ENCODE results near the gene MYO5C.

- no peak for TF ChIP-seq CTCF (IDR thresholded peaks at IDR 0.05; ENCODE audit: control extremely low read depth in 1 of 3, insufficient read depth in 1 of 3, low read depth in 1 of 3, low read length in 3 of 3)
- no peak for TF ChIP-seq CHD1 (IDR thresholded peaks at IDR 0.05; ENCODE audit: low read depth, low read length)
- no peak for TF ChIP-seq EP300 (IDR thresholded peaks at IDR 0.05; ENCODE audit: borderline replicate concordance in 1 of 2, low read depth in 2 of 2, low read length in 2 of 2)
- TF ChIP-seq SP2 (IDR thresholded peaks at IDR 0.05; ENCODE audit: low read length) = no peak
- no peak for TF ChIP-seq POLR2A (IDR thresholded peaks at IDR 0.05; ENCODE audit: control extremely low read depth in 1 of 2, low read depth in 2 of 2, low read length in 2 of 2)
- no peak for TF ChIP-seq RAD21 (IDR thresholded peaks at IDR 0.05 in 1 of 2, conservative IDR thresholded peaks at IDR 0.05 in 1 of 2; ENCODE audit: low read depth in 2 of 2, low read length in 2 of 2)
- TF ChIP-seq POLR2AphosphoS5 (IDR thresholded peaks at IDR 0.05; ENCODE audit: low read depth, low read length) = no peak
- no peak for TF ChIP-seq ZNF274 (IDR thresholded peaks at IDR 0.05; ENCODE audit: borderline replicate concordance, extremely low read depth, low read length)
- TF ChIP-seq RBBP5 (IDR thresholded peaks at IDR 0.05; ENCODE audit: borderline replicate concordance, low read depth, low read length) = no peak
Observed at GRCh38 chr15:52143873-52144272, 151.7 kb downstream of the MYO5C start.

Measured in H1 (cell line).